Activated naive CD4-positive, alpha-beta T cell treated with anti-CD3 and anti-CD28 coated beads for 36 hours (primary cell): ENCODE data around the gene POLD2. TPM values are rescaled to one million over a fixed set of nuclear protein-coding genes. Genes with fewer than 3 reads are reported as not detected.
A peak's percentile ranks its signal among the peaks of the same experiment; 100 is the strongest.
"Not testable (repeated sequence)": the region's sequence is repeated elsewhere in the genome, so short reads cannot be mapped to it uniquely, and the experiment has no call there.

Source experiments
- CTCF ChIA-PET: fragments of 350-600 bp; sonication (Branson Sonifier 250); formaldehyde crosslinking; loops from one replicate; lab custom pipeline; 2021; ENCODE audit warnings: antibody characterized with exemption; lab: Charles Lee
- DNase-seq: peaks from one replicate; pipeline ENCODE4 v3.0.0-alpha.2; 2020
- H3K27ac Mint-ChIP-seq: one replicate; pipeline ENCODE4 v1.8.0; 2021; ENCODE audit warnings: mild to moderate bottlenecking, mixed read lengths
- H3K27me3 Mint-ChIP-seq: one replicate; pipeline ENCODE4 v1.8.0; 2021; ENCODE audit warnings: low read depth, mixed read lengths
- H3K36me3 Mint-ChIP-seq: one replicate; pipeline ENCODE4 v1.8.0; 2021; ENCODE audit warnings: low read depth, mixed read lengths
- H3K4me1 Mint-ChIP-seq: one replicate; pipeline ENCODE4 v1.8.0; 2021; ENCODE audit warnings: low read depth, mixed read lengths
- H3K4me3 Mint-ChIP-seq: one replicate; pipeline ENCODE4 v1.8.0; 2021; ENCODE audit warnings: mild to moderate bottlenecking, moderate library complexity, mixed read lengths
- H3K9me3 Mint-ChIP-seq: one replicate; pipeline ENCODE4 v1.8.0; 2021; ENCODE audit warnings: mixed read lengths
- intact Hi-C: fragments of 100-400 bp; cut with micrococcal nuclease; formaldehyde crosslinking; loops from one replicate; pipeline ENCODE4 v1.15.1; 2023
- total RNA-seq, 2 experiments: library from RNA; stranded (reverse); gene quantifications; one replicate each; pipeline ENCODE4 v1.2.3, GENCODE V29; 2021

The POLD2 gene
- total RNA-seq: 100 to 1,000 TPM; 261 to 270 TPM

DNA sequence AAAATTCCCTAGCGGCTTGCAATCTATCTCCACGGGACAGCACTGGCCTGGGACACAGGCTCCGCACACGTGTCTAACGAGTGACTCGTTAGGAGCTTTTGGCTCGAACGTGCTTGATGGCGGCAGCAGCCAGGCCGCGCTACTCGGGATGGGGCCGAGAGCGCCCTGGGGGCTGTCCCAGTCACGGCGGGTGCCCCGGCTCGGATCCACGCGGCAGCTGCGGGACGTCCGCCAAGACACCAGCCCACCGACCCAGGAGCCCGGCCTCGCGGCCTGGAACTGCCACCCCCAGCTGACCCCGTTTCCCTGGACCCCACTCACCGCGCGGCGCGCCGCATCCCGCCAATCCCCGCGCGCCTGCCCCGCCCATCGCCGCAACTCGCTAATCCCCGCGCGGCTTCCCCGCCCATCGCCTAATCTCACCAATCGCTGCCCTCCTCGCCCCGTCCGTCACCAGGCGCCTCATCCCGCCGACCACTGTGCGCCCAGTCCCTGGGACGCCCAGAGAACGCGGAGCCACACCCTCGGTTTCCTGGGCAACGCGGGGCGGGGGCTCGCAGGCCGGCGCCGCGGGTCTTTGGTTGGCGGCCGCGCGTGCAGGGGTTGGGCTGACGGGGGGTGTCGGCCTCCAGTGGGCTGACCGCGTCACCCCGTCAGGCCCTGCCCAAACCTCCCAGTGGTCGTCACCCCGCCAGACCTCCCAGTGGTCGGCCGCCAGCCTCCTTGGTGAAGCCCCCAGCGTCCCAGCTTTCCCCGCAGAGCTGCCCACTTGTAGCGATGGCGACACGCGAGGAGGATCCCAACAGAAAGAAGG lies at the start of gene POLD2:
TSS of gene POLD2 (minus strand) at position 359 of the 814 bp plus-strand sequence. CDS start 1,495 bp downstream, outside the sequence.
- intact Hi-C loops: loop anchor here (1.0 to 10.0 kb wide), 7 partner anchors 23 to 341 kb away; partner anchors contain the start of genes DBNL, UBE2D4 and YKT6
- CTCF ChIA-PET: interaction anchor here (1.2 to 1.8 kb wide), 2 partner anchors 42 to 82 kb away, joined by 3 to 7 read pairs; no protein-coding TSS in a partner anchor
- H3K27me3 Mint-ChIP-seq: no peaks in the 10 kb centered on the region

DNA sequence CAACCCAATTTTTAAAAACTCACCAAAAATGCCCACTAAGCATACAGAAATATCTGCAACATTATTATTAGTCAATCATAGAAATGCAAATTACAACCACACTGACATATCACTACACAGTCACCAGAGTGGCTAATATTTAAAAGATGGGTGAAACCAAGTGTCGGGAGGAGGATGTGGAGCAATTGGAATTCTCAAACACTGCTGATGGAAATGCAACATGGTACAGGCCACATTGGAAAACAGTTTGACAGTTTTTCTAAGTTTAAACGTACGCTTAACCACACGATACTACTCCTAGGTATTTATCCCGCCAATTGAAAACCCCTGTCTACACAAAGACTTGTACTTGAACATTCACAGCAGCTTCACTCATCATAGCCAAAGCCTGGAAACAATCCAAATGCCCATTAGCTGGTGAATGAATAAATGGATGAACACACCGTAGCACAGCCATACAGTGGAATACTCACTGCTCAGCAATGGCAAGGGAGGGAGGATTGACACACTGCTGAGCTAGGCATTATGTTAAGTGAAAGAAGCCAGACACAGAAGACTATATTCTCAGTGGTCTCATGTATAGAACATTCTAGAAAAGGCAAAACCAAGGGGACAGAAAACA lies 49.6 kb upstream of the POLD2 start:
- Mint-ChIP-seq H3K27ac (no peak overlapping the region), H3K4me1 (peaks cover under 1% of the 10 kb centered on the region), H3K9me3 (no peaks in the 10 kb centered on the region), H3K27me3 (peaks cover 2% of the 10 kb centered on the region), H3K4me3 (no peak overlapping the region), H3K36me3 (no peaks in the 10 kb centered on the region)
- CTCF ChIA-PET: interaction anchor here (0.9 kb wide), 1 partner anchor 23 kb away, joined by 3 read pairs; no protein-coding TSS in a partner anchor
- no peak for DNase-seq
- intact Hi-C loops: no loop called here

More for the DNA sequence above, at the start of gene POLD2:
- Mint-ChIP-seq H3K4me3 (peak within 1 kb of the TSS; percentile 88), H3K4me1 (peaks cover 43% of the 10 kb centered on the region), H3K27ac (peak within 1 kb of the TSS; percentile 74), H3K36me3 (peaks cover 27% of the 10 kb centered on the region), H3K9me3 (no peaks in the 10 kb centered on the region)
- peak; percentile 98 for DNase-seq

DNA sequence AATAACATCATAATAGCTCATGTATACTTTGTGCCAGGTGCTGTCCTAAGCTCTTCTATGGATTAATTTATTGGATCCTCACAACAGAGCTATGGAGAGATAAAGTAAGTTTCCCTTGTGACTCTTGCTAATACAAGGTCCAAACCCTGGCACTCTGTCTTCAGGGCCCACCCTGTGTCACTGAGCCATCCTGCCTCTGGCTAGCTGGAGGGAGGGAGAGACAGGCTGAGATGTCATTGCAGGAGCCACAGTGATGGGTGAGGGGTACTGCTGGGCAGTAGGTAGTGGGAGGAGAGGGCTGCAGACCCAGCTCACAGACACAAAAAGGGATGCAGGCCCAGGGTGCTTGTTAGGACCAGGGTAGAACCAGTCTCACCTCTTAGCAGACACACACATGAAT lies 49.0 kb upstream of the POLD2 start:
- Mint-ChIP-seq H3K27me3 (peaks cover 2% of the 10 kb centered on the region), H3K27ac (no peak overlapping the region), H3K36me3 (no peaks in the 10 kb centered on the region), H3K4me1 (peaks cover 6% of the 10 kb centered on the region), H3K4me3 (no peak overlapping the region), H3K9me3 (no peaks in the 10 kb centered on the region)
- intact Hi-C loops: no loop called here
- no peak for DNase-seq
- CTCF ChIA-PET: interaction anchor here (0.9 kb wide), 1 partner anchor 23 kb away, joined by 3 read pairs; no protein-coding TSS in a partner anchor

DNA sequence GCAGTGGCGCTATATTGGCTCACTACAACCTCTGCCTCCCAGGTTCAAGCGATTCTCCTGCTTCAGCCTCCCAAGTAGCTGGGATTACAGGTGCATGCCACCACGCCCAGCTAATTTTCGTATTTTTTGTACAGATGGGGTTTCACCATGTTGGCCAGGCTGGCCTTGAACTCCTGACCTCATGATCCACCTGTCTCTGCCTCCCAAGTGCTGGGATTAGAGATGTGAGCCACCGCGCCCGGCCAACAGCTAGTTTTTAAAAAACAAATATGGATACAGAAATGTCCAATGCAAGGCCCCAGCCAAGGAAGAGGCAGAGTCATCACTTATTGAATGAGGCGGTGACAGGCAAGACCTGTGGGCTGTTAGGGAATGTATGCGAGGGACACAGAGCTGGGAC lies 48.6 kb upstream of the POLD2 start:
- H3K27ac Mint-ChIP-seq, intact Hi-C loops, H3K4me3 Mint-ChIP-seq, H3K4me1 Mint-ChIP-seq, DNase-seq, H3K36me3 Mint-ChIP-seq, H3K9me3 Mint-ChIP-seq, H3K27me3 Mint-ChIP-seq: not testable (repeated sequence)
- CTCF ChIA-PET: interaction anchor here (0.9 kb wide), 1 partner anchor 24 kb away, joined by 3 read pairs; no protein-coding TSS in a partner anchor

DNA sequence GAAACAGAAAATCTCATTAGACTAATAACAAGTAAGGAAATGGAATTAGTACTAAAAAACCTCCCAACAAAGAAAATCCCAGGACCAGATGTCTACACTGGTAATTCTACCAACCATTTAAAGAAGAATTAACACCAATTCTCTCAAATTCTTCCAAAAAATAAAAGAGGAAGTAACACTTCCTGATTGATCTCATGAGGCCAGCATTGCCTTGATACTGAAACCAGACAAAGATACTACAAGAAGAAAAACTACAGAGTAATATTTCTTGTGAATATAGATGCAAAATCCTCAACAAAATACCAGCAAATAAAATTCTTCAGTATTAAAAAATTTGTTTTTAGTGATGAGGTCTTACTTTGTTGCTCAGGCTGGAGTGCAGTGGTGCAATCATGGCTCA lies 44.6 kb upstream of the POLD2 start:
- Mint-ChIP-seq H3K27ac (no peak overlapping the region), H3K4me3 (no peak overlapping the region), H3K36me3 (no peaks in the 10 kb centered on the region), H3K9me3 (peaks cover 2% of the 10 kb centered on the region), H3K27me3 (no peaks in the 10 kb centered on the region), H3K4me1 (peaks cover 6% of the 10 kb centered on the region)
- intact Hi-C loops: no loop called here
- CTCF ChIA-PET: no interaction called here
- DNase-seq: no peak

DNA sequence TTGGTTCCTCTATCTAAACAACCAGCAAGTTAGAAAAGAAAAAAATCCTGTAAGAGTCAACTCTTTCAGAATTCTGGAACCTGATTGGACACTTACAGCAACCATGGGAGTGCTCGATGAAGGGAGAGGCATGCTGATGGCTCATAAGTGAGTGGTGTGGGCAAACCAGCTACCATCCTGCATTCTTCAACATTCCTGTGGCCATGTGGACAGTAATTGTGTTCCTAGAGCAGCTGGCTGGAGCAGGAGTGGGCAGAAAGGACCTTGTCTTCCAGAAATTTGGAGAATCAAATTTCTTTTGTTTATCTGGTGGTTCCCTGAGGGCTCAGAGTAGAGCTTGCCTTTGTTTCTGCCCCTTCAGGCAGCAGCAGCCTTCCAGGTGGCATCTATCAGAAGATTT lies 40.2 kb upstream of the POLD2 start:
- peaks cover 6% of the 10 kb centered on the region for H3K4me1 Mint-ChIP-seq
- H3K27me3 Mint-ChIP-seq: no peaks in the 10 kb centered on the region

DNA sequence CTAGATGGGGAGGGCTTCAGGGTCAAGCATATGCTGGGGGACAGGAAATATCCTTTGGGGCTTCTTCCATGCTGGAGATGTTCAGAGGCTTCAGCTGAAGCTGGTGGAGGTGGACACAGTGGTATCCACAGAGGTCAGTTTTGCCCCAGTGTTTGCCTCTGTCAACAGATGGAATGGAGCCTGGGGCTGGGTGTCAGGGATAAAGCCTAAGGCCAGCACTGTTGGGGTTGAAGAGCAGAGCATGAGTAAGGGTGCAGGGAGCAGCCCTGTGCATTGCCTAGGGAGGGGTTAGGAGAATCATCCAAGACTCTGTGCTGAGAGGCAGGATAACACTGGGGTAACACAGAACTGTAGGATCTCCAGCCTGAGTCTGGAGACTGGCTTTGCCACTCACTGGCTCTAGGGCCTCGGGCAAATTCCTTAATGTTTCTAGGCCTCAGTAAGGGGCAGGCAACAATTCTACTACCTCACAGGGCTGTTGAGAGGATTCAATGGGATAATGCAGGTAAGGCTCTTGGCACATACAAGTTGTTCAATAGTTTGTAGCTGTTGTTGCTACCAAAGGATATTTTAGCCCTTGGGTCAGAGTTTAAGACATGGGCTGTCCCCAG lies 39.5 kb upstream of the POLD2 start:
- no peak overlapping the region for H3K4me3 Mint-ChIP-seq
- H3K27ac Mint-ChIP-seq: no peak overlapping the region
- no peak for DNase-seq
- no peaks in the 10 kb centered on the region for H3K27me3 Mint-ChIP-seq
- H3K36me3 Mint-ChIP-seq: no peaks in the 10 kb centered on the region
- peaks cover 5% of the 10 kb centered on the region for H3K4me1 Mint-ChIP-seq
- CTCF ChIA-PET: interaction anchor here (1.8 kb wide), 1 partner anchor 33 kb away, joined by 4 read pairs; no protein-coding TSS in a partner anchor
- H3K9me3 Mint-ChIP-seq: peaks cover 2% of the 10 kb centered on the region
- intact Hi-C loops: no loop called here

More for the DNA sequence above, 40.2 kb upstream of the POLD2 start:
- DNase-seq: no peak
- CTCF ChIA-PET: interaction anchor here (0.9 to 1.8 kb wide), 2 partner anchors 33 to 98 kb away, joined by 4 to 5 read pairs; no protein-coding TSS in a partner anchor
- intact Hi-C loops: no loop called here
- Mint-ChIP-seq H3K36me3 (no peaks in the 10 kb centered on the region), H3K9me3 (peaks cover 2% of the 10 kb centered on the region), H3K4me3 (no peak overlapping the region), H3K27ac (no peak overlapping the region)

DNA sequence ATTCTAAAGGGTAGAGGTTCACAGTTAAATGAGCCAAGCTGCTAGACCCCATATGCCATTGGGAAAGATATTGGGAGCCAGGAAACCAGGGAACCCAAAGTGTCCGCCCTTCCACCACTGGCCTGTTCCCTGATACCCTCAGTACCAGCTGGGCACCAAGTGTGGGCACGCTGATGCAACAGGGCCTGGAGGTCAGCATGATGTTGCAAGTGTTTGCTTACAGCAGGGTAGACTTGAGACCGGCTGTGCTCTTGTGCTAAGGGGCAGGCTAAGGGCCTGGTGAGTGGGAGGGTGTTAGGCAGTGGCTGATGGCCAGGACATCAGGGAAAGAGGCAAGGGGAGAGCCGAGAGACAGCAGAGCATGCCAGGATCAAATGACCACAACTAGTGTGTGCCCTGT lies 38.8 kb upstream of the POLD2 start:
- intact Hi-C loops: no loop called here
- Mint-ChIP-seq H3K27ac (no peak overlapping the region), H3K36me3 (no peaks in the 10 kb centered on the region), H3K9me3 (peaks cover 2% of the 10 kb centered on the region), H3K27me3 (no peaks in the 10 kb centered on the region), H3K4me3 (no peak overlapping the region), H3K4me1 (no peaks in the 10 kb centered on the region)
- CTCF ChIA-PET: no interaction called here
- no peak for DNase-seq

DNA sequence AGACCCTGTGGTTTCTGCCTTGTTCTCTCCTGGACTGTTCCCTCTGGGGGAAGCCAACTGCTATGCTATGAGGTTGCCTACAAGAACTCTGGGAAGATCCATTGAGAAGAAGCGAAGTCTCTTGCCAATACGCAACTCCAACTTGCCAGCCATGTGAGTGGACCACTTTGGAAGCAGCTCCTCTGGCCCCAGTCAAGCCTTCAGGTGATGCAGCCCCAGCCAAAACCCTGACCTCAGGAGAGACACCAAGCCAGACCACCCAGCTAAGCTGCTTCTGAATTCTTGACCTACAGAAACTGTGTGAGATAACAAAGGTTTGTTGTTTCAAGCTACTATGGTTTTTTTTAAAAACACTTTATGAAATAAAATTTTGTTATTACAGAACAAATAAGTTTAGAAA lies 38.0 kb upstream of the POLD2 start:
- Mint-ChIP-seq H3K36me3 (no peaks in the 10 kb centered on the region), H3K27ac (no peak overlapping the region), H3K4me3 (no peak overlapping the region), H3K9me3 (peaks cover 2% of the 10 kb centered on the region), H3K27me3 (no peaks in the 10 kb centered on the region), H3K4me1 (no peaks in the 10 kb centered on the region)
- no peak for DNase-seq
- CTCF ChIA-PET: no interaction called here
- intact Hi-C loops: no loop called here

DNA sequence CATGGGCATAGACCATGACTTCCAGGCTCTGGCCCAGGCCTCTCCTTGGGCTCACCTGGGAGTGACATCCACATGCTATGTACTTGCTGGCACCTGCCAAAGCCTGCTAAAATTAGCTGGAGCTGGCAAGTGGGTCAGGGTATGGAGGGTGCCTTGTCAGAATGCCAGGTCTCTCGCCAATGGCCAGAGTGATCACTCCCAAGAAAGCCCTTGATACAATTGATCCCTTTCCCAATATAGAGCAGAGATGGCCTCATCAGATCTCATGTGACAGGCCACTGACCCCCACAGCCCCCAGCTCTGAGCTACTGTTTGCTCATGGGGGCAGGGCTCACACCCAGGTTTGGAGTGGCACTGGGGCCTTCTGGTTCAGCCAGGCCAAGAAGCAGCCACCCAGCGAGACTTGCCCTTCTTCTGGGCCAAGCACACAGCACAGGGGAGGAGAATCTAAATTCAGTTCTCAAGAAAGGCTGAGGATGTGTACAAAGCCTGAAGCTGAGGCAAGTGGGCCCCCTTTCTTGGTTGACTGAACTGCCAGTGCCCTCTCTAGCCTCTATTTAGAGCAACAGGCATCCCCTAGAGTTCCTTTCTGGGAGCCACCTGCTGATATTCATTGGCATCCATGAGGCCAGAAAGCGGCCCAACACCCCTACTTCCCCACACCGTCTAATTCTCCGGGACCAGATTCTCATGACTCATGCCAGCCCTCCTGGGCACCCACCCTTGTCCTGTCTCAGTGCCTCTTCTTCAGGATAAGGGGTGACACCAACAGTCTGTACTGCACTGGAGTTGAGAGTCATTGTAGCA lies 36.7 kb upstream of the POLD2 start:
- CTCF ChIA-PET: no interaction called here
- H3K27me3 Mint-ChIP-seq: no peaks in the 10 kb centered on the region
- peaks cover 2% of the 10 kb centered on the region for H3K9me3 Mint-ChIP-seq
- intact Hi-C loops: no loop called here
- no peak for DNase-seq
- no peaks in the 10 kb centered on the region for H3K36me3 Mint-ChIP-seq
- H3K27ac Mint-ChIP-seq: no peak overlapping the region
- H3K4me3 Mint-ChIP-seq: no peak overlapping the region
- H3K4me1 Mint-ChIP-seq: no peaks in the 10 kb centered on the region

DNA sequence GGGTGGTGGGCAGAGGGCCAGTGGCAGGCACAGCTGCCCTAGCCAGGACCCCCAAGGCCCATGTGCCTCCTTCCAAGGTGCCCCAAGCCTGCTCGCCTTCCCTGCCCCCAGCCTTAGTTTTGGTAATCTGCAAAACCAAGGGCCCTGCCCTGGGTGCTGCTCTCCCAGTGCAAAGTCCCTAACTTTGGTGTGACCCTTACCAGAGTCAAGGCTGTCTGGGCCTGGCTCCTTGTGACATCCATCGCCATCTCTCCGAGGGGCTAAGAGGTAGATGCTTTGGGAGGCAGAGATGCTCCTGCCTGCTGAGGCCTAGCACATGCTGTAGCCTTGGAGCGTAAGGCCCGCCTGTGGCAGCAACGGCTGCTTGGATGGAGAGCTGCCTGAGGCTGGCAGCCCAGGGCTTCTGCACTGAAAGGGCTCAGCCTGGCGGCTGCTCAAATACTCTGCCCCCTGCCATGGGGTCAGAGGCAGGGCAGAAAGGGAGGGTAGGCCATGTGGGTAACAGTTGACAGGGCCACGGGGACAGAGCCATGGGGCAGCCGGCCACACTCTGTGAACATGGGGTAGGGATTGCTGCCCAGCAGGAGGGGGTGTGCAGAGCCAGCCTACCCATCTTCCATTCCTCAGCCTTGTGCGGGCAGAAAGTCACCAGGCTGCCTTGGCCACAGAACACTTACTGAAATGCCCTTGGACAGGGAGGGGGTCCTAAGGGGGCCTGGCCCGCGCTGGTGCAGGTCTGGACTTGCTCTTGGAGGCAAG lies 35.7 kb upstream of the POLD2 start:
- Mint-ChIP-seq H3K27me3 (no peaks in the 10 kb centered on the region), H3K36me3 (no peaks in the 10 kb centered on the region), H3K27ac (no peak overlapping the region), H3K4me1 (no peaks in the 10 kb centered on the region), H3K4me3 (no peak overlapping the region), H3K9me3 (no peaks in the 10 kb centered on the region)
- DNase-seq: no peak
- intact Hi-C loops: no loop called here
- CTCF ChIA-PET: no interaction called here
